Hepatocyte (in vitro differentiated cells): ENCODE data around the gene TFF2.

ENCODE experiments used
- CTCF ChIP-seq: fragments of 200-600 bp; sonication (generic); IDR thresholded peaks from 2 replicates; pipeline ENCODE4 v1.5.1; 2016; ENCODE audit warnings: antibody characterized with exemption, mild to moderate bottlenecking; ENCODE audit not compliant: poor library complexity
- EZH2 ChIP-seq: fragments of 200-600 bp; sonication (generic); IDR thresholded peaks from 2 replicates; pipeline ENCODE4 v1.6.1; 2016; ENCODE audit warnings: antibody characterized with exemption, mild to moderate bottlenecking, borderline replicate concordance
- EZH2phosphoT487 ChIP-seq: fragments of 200-600 bp; sonication (generic); IDR thresholded peaks from one replicate; pipeline ENCODE4 v1.6.1; 2018; ENCODE audit warnings: antibody characterized with exemption, mild to moderate bottlenecking, low read depth, moderate library complexity; ENCODE audit not compliant: unreplicated experiment, severe bottlenecking

- TF ChIP-seq CTCF, result no peak
- TF ChIP-seq EZH2phosphoT487, result no peak
- TF ChIP-seq EZH2, result no peak
Measured at GRCh38 chr21:42340187-42341050, 10.4 kb downstream of the TFF2 start.
